Germinal center (tissue), 1 donor: Measurements from ENCODE around the gene PASK.
A peak's percentile ranks its signal among the peaks of the same experiment; 100 is the strongest.
"Not testable (repeated sequence)": the region's sequence is repeated elsewhere in the genome, so short reads cannot be mapped to it uniquely, and the experiment has no call there.

Experiments used
- DNase-seq: peaks from one replicate; pipeline ENCODE4 v3.0.0; 2012; ENCODE audit warnings: mixed read lengths, low spot score

The PASK gene

GRCh38 chr2:241148891-241149674, at the start of gene PASK:
PASK (minus strand) TSS chr2:241149472; CDS start chr2:241143032, 6,440 bp downstream.
- peak; percentile 94 for DNase-seq

DNA sequence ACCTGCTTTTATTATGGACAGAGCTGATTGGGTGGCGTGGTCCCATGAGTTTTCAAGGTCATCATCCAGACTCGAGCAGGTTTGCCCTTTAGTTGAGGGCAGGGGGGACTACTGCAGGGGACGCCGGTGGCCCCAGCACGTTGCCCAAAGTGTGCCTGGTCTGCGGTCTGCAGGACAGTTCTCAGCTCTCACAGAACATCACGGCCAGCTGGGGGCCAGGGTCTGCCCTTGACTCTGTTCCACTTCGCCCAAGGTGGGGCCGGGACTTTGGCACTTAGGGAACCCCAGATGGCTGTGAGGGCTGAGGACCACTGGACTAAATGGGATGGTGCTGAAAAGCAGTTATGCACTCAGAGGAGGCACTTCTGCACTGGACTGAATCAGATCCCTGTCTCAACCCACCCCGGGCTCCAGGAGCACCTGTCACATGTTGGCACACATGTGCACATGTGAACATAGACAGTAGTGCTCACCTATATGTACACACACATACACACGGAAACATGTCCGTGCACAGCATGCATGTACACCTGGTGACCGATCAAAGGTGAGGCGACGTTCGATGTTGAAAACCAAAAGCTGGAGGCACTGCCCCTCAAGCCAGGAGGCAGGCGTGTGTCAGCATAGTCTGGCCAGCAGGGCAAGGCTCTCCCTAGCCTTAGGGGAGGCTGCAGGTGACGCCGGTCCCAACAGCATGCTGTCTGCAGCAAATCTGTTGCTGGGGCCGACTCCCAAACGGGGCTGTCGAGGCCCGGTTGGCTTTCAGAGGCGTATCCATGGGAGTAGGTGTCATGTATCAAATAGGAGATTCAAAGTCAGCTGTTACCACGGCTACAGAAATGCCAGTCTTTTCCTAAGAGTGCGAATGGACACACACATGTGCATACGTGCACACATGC, 49.4 kb upstream of the PASK start:
- DNase-seq = no peak

- DNase-seq = no peak
These were observed 48.7 kb upstream of the PASK start for GRCh38 chr2:241197947-241198346.

DNA sequence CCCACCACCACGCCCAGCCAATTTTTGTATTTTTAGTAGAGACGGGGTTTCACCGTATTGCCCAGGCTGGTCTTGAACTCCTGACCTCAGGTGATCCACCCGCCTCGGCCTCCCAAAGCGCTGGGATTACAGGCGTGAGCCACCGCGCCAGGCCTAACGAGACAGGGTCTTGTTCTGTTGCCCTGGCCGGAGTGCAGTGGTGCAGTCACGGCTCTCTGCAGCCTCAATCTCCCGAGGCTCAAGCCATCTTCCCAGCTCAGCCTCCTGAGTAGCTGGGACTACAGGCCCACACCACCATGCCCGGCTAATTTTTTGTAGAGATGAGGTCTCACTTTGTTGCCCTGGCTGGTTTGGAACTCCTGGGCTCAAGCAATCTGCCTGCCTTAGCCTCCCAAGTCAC, 48.0 kb upstream of the PASK start:
- DNase-seq = not testable (repeated sequence)

DNA sequence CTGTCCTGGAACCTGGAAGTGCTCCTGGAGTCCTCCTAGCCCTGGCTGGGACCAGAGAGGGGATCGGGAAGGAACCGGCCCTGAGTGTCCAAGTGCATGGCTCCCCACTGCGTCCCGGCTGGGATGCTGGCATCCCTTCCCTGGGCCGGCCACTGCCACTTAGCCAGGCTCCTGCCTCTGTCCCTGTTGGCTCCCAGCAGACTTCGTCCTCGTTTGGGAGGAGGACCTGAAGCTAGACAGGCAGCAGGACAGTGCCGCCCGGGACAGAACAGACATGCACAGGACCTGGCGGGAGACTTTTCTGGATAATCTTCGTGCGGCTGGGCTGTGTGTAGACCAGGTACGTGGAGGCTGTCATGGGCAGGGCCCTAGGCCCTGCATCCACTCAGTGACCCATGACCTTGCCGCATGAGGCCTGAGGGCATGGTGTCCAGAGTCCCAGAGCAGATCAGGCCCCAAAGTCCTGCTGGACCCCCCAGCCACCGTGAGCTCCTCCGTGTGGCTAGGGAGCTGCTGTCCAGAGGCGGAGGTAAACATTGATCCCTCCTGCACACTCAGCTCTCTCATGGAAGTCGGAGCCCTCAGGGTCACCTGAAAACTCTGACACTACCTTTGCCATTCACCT, 46.3 kb upstream of the PASK start:
- DNase-seq = no peak

DNA sequence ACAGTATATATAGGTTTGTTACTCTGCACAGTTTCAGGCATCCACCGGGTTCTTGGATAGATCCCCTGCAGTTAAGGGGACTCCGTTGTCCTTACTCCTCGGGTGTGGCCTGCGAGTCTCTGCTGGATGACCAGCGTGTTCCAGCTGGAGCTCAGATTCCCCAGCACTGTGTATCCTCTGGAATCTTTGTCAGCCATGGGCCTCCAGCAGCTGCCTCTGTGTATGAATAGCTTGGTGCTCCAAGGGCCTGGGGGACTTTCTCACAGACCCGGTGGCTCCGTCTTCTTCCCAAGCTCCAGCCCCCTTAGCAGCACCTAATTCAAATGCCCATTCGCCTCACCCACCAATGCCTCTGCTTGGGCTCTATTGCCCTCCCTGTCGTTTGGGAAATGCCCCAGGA, 45.5 kb upstream of the PASK start:
- DNase-seq = no peak

GRCh38 chr2:241193271-241193670, 44.0 kb upstream of the PASK start:
- no peak for DNase-seq

- no peak for DNase-seq
These were observed 41.8 kb upstream of the PASK start for GRCh38 chr2:241191081-241191480.

GRCh38 chr2:241190291-241190981, 41.2 kb upstream of the PASK start:
- DNase-seq = no peak

DNA sequence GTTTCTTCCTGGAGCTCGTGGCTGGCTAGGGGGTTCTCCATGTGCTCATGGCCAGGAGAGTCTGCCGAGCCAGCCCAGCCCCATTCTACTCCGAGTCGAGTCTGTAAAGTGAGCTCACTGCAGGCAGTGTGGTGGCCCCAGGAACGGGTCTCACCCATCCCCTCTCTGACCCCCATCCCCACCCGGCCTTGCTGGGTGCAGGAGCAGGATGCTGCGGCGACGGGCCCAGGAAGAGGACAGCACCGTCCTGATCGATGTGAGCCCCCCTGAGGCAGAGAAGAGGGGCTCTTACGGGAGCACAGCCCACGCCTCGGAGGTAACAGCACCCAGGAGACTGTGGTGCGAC, 40.6 kb upstream of the PASK start:
- no peak for DNase-seq

DNA sequence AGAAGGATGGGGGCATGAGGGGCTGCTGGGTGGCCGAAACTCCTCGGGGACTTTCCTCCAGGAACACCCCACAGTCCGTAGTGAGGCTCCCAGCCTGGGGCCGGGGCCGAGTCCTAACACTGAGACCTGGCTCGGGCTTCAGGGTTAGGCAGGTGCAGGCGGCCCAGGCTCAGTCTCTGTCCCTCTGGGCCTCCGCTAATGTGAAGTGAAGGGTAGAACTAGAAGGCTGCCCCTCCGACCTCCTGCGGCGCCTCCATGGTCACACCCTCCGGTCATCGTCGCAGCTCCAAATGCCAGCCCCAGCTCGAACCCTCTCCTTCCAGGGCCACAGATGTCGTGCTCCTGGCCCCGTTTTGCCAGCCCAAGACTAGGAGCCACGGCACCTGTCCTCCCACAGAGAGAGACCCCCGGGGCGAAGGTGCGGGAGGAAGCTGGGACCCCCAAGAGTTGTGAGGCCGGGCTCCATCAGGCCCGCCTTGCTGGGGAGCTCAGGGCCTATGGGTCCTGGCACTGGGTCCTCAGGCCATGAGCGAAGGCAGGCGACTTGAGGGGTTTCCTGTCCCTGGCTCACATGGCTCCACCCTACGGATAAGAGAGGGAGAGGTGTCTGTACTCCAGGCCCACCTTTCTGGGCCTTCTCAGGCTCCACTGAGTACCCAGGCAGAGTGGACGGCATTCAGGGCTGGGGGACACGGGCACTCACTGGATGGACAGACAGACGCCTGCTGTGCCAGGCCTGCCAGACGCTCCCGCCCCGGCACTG, 40.0 kb upstream of the PASK start:
- no peak for DNase-seq

DNA sequence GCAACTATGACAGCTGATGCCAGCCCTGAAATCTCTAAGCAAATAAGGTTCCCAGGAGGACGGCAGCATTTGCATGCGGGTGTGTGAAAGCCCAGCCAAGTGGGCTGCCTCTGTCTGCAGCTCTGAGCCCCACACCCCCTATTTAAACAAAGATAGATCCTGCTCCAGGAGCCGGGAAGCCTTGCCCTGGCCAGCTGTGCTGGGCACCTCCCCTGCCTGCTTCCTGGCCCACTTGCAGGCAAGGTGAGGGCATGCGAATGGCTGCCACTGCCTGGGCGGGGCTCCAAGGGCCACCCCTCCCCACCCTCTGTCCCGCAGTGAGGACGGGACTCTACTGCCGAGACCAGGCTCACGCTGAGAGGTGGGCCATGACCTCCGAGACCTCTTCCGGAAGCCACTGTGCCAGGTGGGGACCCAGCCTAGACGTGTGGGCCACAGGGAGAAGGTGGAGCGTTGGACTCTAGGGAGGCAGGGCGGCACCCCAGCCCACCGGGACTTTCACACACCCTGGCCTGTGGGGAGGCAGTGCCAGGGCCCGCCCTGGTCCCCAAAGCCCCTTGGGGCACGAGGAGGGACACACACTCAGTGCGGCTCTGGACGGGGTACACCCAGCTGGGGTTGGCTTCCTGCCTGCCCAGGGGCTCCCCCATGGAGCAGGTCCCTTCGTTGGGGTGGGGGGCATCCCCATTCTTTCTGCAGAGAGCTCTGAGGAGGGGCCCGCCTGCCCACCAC, 39.3 kb upstream of the PASK start, which contains the start of gene ANO7:
Gene ANO7, plus strand, starts transcription at position 317 of the 732 bp plus-strand sequence. CDS start 1,387 bp downstream, outside the sequence.
- DNase-seq = peak; percentile 63

DNA sequence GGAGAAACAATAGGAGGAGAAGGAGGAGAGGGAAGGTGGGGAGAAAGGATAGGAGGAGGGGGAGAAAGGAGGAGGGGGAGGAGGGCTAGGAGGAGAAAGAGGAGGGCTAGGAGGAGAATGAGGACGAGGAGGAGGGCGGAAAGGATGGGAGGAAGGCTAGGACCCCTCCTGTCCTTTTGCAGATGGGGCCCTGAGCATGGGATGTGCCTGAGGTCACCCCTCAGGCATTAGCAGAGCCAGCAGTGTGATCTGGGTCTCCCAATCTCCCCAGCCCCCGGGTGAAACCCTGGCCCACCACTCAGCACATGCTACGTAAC, 38.6 kb upstream of the PASK start:
- no peak for DNase-seq

- no peak for DNase-seq
These were observed 38.0 kb upstream of the PASK start for GRCh38 chr2:241187101-241187917.

DNA sequence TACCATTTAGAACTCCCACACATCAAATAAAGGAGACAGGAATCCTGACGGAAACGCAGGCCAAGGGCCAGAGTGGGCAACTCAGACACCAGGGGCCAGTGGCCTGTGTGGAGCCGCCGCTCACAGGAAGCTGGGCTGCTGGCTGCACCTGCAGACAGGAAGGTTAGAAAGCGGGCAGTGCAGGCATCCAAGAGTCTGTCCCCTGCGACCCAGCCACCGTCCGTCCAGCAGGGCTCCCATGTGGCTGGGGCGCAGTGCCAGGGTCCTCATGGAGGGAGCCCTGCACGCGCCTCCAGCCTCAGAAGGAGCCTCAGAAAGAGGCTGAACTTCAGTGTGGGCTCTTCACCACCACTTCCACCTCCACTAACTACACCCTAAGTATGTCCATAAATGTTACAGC, 36.7 kb upstream of the PASK start:
- no peak for DNase-seq

DNA sequence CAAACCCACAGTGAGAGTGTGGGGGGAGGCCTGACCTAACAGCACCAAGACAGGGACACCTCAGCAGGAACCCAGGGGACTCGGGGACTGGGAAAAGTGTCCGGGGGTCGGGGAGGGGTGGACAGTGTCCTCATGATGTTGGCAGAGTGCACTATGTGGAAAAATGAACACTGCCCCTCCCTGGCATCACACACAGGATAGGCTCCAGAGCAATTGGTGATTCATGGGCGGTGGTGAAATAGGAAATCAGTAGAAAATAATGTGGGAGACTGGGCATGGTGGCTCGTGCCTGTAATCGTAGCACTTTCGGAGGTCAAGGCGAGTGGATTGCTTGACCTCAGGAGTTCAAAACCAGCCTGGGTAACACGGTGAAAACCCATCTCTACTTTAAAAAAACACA, 35.6 kb upstream of the PASK start:
- DNase-seq = no peak

GRCh38 chr2:241183221-241183620, 33.9 kb upstream of the PASK start:
- DNase-seq = no peak

DNA sequence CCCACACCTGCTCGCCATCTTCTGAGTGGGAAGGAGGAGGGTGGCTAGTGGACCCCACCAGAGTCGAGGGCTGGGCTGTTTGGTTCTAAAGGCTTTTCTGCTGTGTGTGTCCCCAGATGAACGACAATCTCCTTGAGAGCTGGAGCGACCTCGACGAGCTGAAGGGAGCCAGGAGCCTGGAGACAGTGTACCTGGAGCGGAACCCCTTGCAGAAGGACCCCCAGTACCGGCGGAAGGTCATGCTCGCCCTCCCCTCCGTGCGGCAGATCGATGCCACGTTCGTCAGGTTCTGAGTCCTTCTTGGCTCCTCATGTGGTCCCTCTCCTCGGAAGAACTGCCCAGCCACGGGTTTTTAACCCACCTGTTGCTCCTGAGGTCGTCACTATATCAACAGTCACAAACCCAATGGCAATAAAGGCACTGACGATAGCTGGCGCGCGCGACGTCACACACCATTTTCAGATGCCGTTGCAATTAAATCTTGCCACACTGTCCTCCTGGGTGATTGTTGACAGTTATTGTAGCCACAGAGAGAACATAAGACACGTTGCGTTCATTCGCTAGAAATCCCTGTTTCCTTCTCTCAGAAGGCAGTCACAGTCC, 33.4 kb upstream of the PASK start:
- DNase-seq = no peak

- no peak for DNase-seq
These were observed 32.9 kb upstream of the PASK start for GRCh38 chr2:241182126-241182525.

GRCh38 chr2:241180495-241180894, 31.2 kb upstream of the PASK start:
- DNase-seq = no peak
